RWPE2 (cell line): Measurements from ENCODE around the gene CILP2.

ENCODE experiments used
- ATAC-seq: fragments of 200-7000 bp; cut with Tn5 transposase; 3 replicates; pipeline ENCODE4 v1.9.1; 2021; ENCODE audit warnings: low read depth
- DNase-seq: peaks from one replicate; pipeline ENCODE4 v3.0.0-alpha.2; 2020; ENCODE audit warnings: low spot score
- H3K27ac ChIP-seq: fragments of 450-650 bp; 2 replicates; pipeline ENCODE4 v1.5.1; 2017; ENCODE audit warnings: mild to moderate bottlenecking; ENCODE audit not compliant: poor library complexity, severe bottlenecking
- H3K27me3 ChIP-seq: fragments of 250-450 bp; sonication (Bioruptor Pico); 2 replicates; pipeline ENCODE4 v1.5.1; 2021; ENCODE audit warnings: mild to moderate bottlenecking, moderate library complexity; ENCODE audit not compliant: insufficient read depth, poor library complexity, severe bottlenecking
- H3K36me3 ChIP-seq: fragments of 250-450 bp; sonication (Bioruptor Pico); 2 replicates; pipeline ENCODE4 v1.5.1; 2020; ENCODE audit warnings: low read depth, mild to moderate bottlenecking, moderate library complexity
- H3K4me1 ChIP-seq: fragments of 250-450 bp; sonication (Bioruptor Pico); 2 replicates; pipeline ENCODE4 v1.5.1; 2021; ENCODE audit warnings: mild to moderate bottlenecking, moderate library complexity; ENCODE audit not compliant: insufficient read depth, poor library complexity, severe bottlenecking
- H3K4me3 ChIP-seq: fragments of 250-450 bp; sonication (Bioruptor Pico); 2 replicates; pipeline ENCODE4 v1.5.1; 2021; ENCODE audit warnings: mild to moderate bottlenecking, moderate library complexity; ENCODE audit not compliant: severe bottlenecking
- H3K9me3 ChIP-seq: fragments of 250-450 bp; sonication (Bioruptor Pico); 2 replicates; pipeline ENCODE4 v1.5.1; 2021; ENCODE audit warnings: mild to moderate bottlenecking, moderate library complexity; ENCODE audit not compliant: severe bottlenecking
- CTCF ChIP-seq: fragments of 450-650 bp; IDR thresholded peaks from one replicate; pipeline ENCODE4 v1.5.1; 2017; ENCODE audit warnings: mild to moderate bottlenecking, moderate library complexity; ENCODE audit not compliant: poor library complexity, severe bottlenecking

The CILP2 gene

GRCh38 chr19:19498255-19498991 lies 39.6 kb upstream of the CILP2 start:
- Histone ChIP-seq H3K4me3 (no peak overlapping the region), H3K4me1 (no peaks in the 10 kb centered on the region), H3K27me3 (no peaks in the 10 kb centered on the region), H3K27ac (no peak overlapping the region), H3K36me3 (peaks cover 89% of the 10 kb centered on the region), H3K9me3 (no peaks in the 10 kb centered on the region)
- no peak for DNase-seq
- TF ChIP-seq CTCF = no peak
- no peak for ATAC-seq

GRCh38 chr19:19499272-19499995 lies 38.6 kb upstream of the CILP2 start:
- Histone ChIP-seq H3K4me1 (no peaks in the 10 kb centered on the region), H3K36me3 (peaks cover 81% of the 10 kb centered on the region), H3K4me3 (no peak overlapping the region), H3K9me3 (no peaks in the 10 kb centered on the region), H3K27me3 (no peaks in the 10 kb centered on the region), H3K27ac (no peak overlapping the region)
- no peak for DNase-seq
- TF ChIP-seq CTCF = no peak
- ATAC-seq = no peak

GRCh38 chr19:19500975-19501644 lies 37.0 kb upstream of the CILP2 start:
- ATAC-seq = no peak
- DNase-seq = no peak
- Histone ChIP-seq H3K4me1 (no peaks in the 10 kb centered on the region), H3K27ac (no peak overlapping the region), H3K4me3 (no peak overlapping the region), H3K36me3 (peaks cover 76% of the 10 kb centered on the region), H3K27me3 (no peaks in the 10 kb centered on the region), H3K9me3 (no peaks in the 10 kb centered on the region)
- TF ChIP-seq CTCF = no peak

- Histone ChIP-seq H3K4me3 (no peak overlapping the region), H3K27ac (no peak overlapping the region), H3K4me1 (no peaks in the 10 kb centered on the region), H3K27me3 (no peaks in the 10 kb centered on the region), H3K36me3 (peaks cover 70% of the 10 kb centered on the region), H3K9me3 (no peaks in the 10 kb centered on the region)
- no peak for ATAC-seq
- no peak for DNase-seq
- TF ChIP-seq CTCF = no peak
Measured at GRCh38 chr19:19501798-19502197, 36.3 kb upstream of the CILP2 start.
